Measurements from ENCODE around the gene ADAMTS2.

Gene ADAMTS2

DNA sequence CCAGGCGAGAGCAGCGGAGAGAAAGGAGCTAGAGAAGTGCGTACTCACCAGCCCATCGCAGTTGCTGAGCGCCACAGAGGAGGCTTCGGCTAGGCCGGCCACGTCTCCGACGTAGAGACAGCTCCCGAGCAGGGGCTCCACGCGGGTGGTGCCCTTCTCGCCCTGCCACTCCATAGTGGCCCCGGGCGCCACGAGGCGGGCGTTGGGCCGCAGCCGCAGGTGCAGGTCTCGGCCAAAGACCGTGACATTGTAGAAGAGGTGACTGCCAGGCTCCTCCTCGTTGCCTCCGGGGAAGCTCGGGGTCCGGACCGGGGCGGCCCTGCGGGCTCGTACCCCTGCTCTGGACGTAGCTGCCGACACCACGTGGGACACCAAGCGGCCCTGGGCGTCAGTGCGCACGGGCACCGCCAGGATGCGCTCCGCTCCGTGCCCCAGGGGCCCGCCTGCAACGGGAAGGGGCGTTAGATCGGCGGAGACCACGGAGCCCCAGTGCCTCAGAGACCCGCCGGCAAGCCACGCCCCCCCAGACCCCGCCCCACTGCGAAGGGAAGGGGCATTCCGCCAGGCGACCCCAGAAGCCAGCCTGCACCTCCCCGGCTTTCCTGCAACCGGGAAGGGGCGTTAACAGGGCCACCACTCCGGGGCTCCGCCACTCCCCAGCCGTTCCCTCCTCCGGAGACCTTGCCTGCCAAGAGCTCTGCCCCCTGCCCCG is 1.4 kb downstream of the ADAMTS2 start:
- no peak for DNase-seq

- DNase-seq: no peak
Measured at GRCh38 chr5:179343021-179343718, 2.1 kb downstream of the ADAMTS2 start.

DNA sequence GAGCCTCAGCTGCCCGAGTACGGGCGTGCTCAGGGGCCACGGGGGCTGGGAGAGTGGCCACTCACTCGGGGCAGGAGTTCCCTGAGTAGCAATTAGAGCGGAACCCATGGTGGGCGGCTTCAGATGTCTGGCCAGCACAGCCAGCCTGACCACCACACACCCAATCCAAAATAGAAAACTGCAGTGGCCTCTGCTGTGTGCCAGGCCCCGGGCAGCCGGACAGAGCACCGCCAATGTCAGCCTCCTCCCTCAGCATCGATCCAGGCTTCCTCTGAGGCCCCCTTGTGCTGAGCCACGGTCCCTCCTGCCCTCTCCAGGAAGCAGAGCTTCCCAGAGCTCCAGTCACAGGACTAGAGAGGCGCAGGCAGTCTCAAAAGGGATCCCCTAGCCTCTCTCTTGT is 2.7 kb downstream of the ADAMTS2 start:
- DNase-seq: no peak

- DNase-seq: no peak
Measured at GRCh38 chr5:179340465-179340864, 4.8 kb downstream of the ADAMTS2 start.

GRCh38 chr5:179339996-179340395 is 5.3 kb downstream of the ADAMTS2 start:
- DNase-seq: no peak

- DNase-seq: no peak
Measured at GRCh38 chr5:179339081-179339480, 6.2 kb downstream of the ADAMTS2 start.

GRCh38 chr5:179337796-179338676 is 7.2 kb downstream of the ADAMTS2 start:
- DNase-seq: no peak

GRCh38 chr5:179336871-179337795 is 8.1 kb downstream of the ADAMTS2 start:
- no peak for DNase-seq

- DNase-seq: no peak
Measured at GRCh38 chr5:179336126-179336870, 9.0 kb downstream of the ADAMTS2 start.

- DNase-seq: no peak
Measured at GRCh38 chr5:179333796-179334761, 11.2 kb downstream of the ADAMTS2 start.

GRCh38 chr5:179332741-179333290 is 12.4 kb downstream of the ADAMTS2 start:
- DNase-seq: no peak

DNA sequence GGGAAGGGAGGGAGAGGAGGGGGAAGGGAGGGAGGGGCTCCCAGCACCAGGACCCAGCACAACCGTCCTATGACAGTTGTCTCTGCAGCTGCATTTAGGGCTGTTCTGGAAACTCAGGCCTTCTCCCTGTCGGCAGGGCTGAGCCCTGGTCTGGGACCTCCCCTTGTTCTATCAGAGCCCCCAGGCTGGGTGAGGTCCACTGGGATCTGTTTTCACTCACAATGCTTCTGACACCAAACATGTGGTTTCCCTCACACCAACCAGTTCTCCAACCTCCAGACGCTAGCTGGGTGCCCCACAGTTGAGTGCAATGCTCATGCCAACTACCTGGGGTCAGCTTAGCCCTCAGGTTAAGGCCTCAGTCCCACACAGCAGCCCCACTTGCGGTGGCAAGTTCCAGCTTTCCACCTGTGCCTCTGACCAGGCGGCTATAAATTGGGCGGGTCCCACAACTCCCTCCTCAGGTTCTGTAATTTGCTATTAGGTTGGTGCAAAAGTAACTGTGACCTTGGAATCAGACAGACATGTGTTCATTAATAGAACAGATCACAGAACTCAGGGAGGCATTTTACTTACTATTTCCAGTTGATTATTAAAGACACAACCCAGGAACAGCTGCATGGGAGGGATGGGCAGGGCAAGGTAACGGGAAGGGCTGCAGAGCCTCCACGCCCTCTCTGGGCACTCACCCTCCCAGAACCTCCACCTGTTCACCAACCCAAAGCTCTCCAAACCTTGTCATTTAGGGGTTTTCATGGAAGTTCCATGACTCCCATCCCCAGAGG is 13.5 kb downstream of the ADAMTS2 start:
- no peak for DNase-seq

- DNase-seq: no peak
Measured at GRCh38 chr5:179330186-179330900, 14.9 kb downstream of the ADAMTS2 start.

DNA sequence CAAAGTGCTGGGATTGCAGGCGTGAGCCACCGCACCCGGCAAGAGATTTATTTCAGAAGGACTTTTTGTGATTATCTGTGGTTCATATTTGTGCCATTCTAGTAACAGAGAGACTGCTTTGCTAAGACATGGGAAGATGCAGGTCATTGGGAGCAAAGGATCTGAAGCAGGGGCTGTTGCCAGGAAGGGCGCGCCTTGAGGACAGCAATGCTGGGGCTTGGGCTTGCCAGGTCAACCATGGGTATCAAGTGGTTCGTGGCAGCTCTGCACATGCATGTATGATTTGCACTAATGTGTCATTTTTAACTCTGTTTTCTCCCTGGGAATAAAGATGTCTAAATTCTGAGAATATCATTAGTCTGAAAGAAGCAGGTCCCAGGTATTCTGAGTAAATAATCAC is 17.0 kb downstream of the ADAMTS2 start:
- DNase-seq: no peak

GRCh38 chr5:179327021-179327735 is 18.1 kb downstream of the ADAMTS2 start:
- DNase-seq: no peak

DNA sequence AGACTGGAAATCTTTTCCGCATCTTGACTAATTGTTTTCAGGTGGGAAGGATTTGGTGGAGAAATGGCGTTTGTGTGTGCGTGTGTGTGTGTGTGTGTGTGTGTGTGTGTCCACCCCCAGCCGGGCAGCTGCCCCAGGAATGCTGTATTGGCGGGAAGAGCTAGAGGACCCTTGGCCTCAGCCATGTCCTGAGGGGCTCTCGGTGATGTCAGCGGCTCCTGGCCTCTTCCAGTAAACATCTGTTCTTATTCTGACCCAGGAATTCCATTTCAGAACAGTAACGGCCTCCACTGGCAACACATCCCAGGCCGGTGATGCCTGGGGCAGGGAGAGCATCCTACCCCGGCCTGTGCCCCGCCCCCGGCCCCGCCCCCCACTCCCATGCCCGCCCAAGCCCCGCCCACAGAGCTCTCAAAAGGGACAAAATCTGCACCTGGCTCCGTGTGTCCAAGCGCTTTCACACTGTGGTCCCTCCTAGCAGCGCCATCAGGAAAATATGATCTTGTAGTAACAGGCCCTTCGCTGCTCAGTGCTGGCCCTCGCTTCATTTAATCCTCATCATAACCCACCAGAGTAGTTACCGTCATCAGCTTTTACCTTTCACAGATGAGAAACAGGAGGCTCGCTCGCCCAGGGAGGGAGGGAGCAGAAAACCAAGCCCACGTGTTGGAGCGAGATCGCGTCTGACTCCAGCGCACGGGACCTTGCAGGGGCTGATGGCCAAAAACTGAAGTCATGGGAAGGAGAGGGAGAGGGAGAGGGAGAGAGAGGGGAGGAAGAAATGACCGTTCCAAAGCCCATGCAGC is 18.9 kb downstream of the ADAMTS2 start:
- DNase-seq: no peak

Data from NCI-H1694 (cell line).